Epidermal melanocyte (primary cell): ENCODE results near the gene CCDC85C.

Experiments
- DNase-seq: peaks from one replicate; pipeline ENCODE4 v3.0.0; 2011; ENCODE audit warnings: low spot score; ENCODE audit not compliant: insufficient read length

CCDC85C gene

GRCh38 chr14:99559286-99559990 is 44.6 kb downstream of the CCDC85C start:
- no peak for DNase-seq

- no peak for DNase-seq
Measured at GRCh38 chr14:99556134-99556791, 47.7 kb downstream of the CCDC85C start.

GRCh38 chr14:99554757-99555531 is 49.1 kb downstream of the CCDC85C start:
- DNase-seq = no peak

- no peak for DNase-seq
Measured at GRCh38 chr14:99554184-99554583, 49.8 kb downstream of the CCDC85C start.

GRCh38 chr14:99552572-99553216 is 51.3 kb downstream of the CCDC85C start:
- no peak for DNase-seq

GRCh38 chr14:99552021-99552553 is 51.9 kb downstream of the CCDC85C start:
- no peak for DNase-seq

GRCh38 chr14:99551034-99551922 is 52.7 kb downstream of the CCDC85C start:
- DNase-seq = no peak

- no peak for DNase-seq
Measured at GRCh38 chr14:99550387-99550992, 53.5 kb downstream of the CCDC85C start.

- DNase-seq = no peak
Measured at GRCh38 chr14:99549684-99550083, 54.3 kb downstream of the CCDC85C start.

- no peak for DNase-seq
Measured at GRCh38 chr14:99548871-99549515, 55.0 kb downstream of the CCDC85C start.

- no peak for DNase-seq
Measured at GRCh38 chr14:99548255-99548654, 55.8 kb downstream of the CCDC85C start.

- no peak for DNase-seq
Measured at GRCh38 chr14:99546234-99546879, 57.6 kb downstream of the CCDC85C start.

GRCh38 chr14:99545586-99545985 is 58.4 kb downstream of the CCDC85C start:
- DNase-seq = no peak

- DNase-seq = no peak
Measured at GRCh38 chr14:99544991-99545390, 59.0 kb downstream of the CCDC85C start.

GRCh38 chr14:99543985-99544384 is 60.0 kb downstream of the CCDC85C start:
- DNase-seq = no peak

GRCh38 chr14:99543370-99543769 is 60.6 kb downstream of the CCDC85C start:
- no peak for DNase-seq

- DNase-seq = no peak
Measured at GRCh38 chr14:99542566-99542965, 61.4 kb downstream of the CCDC85C start.

GRCh38 chr14:99541677-99542470 is 62.1 kb downstream of the CCDC85C start:
- DNase-seq = no peak
